Measurements from ENCODE around the gene SLC22A5. TPM values are rescaled to one million over a fixed set of nuclear protein-coding genes. Genes with fewer than 3 reads are reported as not detected.

SLC22A5 gene
- total and polyA plus RNA-seq, 9 of the 15 experiments (the other 6 are each of a cell fraction or from before 2014, with no cell fraction given): 3.0 to 16.6 (median 8.3) TPM

DNA sequence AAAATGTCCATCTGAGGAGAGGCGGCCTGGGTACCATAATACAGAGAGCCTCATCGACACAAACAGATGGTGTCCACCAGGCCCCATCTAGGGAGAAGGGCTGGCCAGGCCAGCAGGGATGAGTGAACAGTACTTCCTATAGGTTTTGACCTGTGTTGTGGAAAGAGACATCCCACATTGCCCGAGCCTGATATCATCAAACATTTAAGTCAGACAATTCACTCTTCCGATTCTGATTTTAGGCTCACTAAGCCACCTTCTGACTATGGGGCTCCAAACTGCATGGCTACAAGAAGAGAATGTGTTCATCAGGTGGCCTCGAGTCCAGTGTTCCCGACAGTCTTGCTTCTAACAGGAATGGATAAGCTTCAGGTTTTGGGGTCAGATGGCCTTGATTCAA is 38.9 kb downstream of the SLC22A5 start:
- Histone ChIP-seq H3K4me1 (replicated peaks in 1 of 2; ENCODE audit: control insufficient read depth in 2 of 2, insufficient read depth in 2 of 2, low read length in 2 of 2) (peaks cover 13 to 17% of the 10 kb centered on the region in 2 experiments; a peak in 4 of 5 replicates), H3K27me3 (ENCODE audit: control insufficient read depth in 2 of 2, insufficient read depth in 2 of 2, low read length in 2 of 2) (no peaks in the 10 kb centered on the region), H3K9ac (ENCODE audit: insufficient read depth in 1 of 2, low read depth in 2 of 2, low read length in 2 of 2) (no peak overlapping the region), H4K20me1 (replicated peaks; ENCODE audit: control insufficient read depth, insufficient read depth, low read length) (no peaks in the 10 kb centered on the region), H3K79me2 (ENCODE audit: control insufficient read depth, insufficient read depth, low read length) (no peaks in the 10 kb centered on the region; the same call in 2 of the 3 replicates), H3K4me2 (ENCODE audit: insufficient read depth, low read length) (no peak overlapping the region), H3K9me1 (ENCODE audit: control insufficient read depth, insufficient read depth, low read length) (no peaks in the 10 kb centered on the region), H3K36me3 (ENCODE audit: control insufficient read depth, insufficient read depth, low read length) (no peaks in the 10 kb centered on the region), H2AFZ (ENCODE audit: low read depth, low read length) (no peak overlapping the region), H3K27ac (ENCODE audit: extremely low read depth, low read depth, low read length) (no peak overlapping the region), H3K9me3 (replicated peaks; ENCODE audit: control insufficient read depth, insufficient read depth, low read depth, low read length) (no peaks in the 10 kb centered on the region), H3K4me3 (no peak overlapping the region)
- in situ Hi-C loops (cut with MboI): no loop called here
- POLR2A ChIA-PET: interaction anchor here (3.3 kb wide), 1 partner anchor 13 kb away, joined by 11 read pairs; no protein-coding TSS in a partner anchor
- BruUV-seq (replicated peaks): no TSS peak
- CTCF ChIA-PET (ENCODE audit: low intra/inter-chr PET ratio): no interaction called here
- FAIRE-seq (no peak), DNase-seq (ENCODE audit: extremely low read depth in 1 of 4, low spot score in 3 of 4) (no peak), ATAC-seq (no peak)
- intact Hi-C loops (cut with micrococcal nuclease): no loop called here
- 50% methylated on average over 6 of the region's 6 CpGs for WGBS (ENCODE audit: insufficient coverage, low coverage, missing lambda C conversion rate)
- TF ChIP-seq FOXA3 (CRISPR knock-in tag; conservative IDR thresholded peaks at IDR 0.05 in 1 of 2, IDR thresholded peaks at IDR 0.05 in 1 of 2) (no peak), MYNN (IDR thresholded peaks at IDR 0.05) (no peak), MYNN (CRISPR knock-in tag; IDR thresholded peaks at IDR 0.05) (no peak), ZNF263 (CRISPR knock-in tag; IDR thresholded peaks at IDR 0.05; ENCODE audit: borderline replicate concordance) (no peak), ELK1 (CRISPR knock-in tag; IDR thresholded peaks at IDR 0.05) (no peak), PTTG1 (tag; IDR thresholded peaks at IDR 0.05; ENCODE audit: low read depth) (no peak), DIDO1 (tag; IDR thresholded peaks at IDR 0.05; ENCODE audit: low read depth) (no peak)
